ENCODE results near the gene MT1B. TPM values are rescaled to one million over a fixed set of nuclear protein-coding genes. Genes with fewer than 3 reads are reported as not detected.

The MT1B gene
- total RNA-seq, 1 donor from 2014 or later, result 2.7 TPM

DNA sequence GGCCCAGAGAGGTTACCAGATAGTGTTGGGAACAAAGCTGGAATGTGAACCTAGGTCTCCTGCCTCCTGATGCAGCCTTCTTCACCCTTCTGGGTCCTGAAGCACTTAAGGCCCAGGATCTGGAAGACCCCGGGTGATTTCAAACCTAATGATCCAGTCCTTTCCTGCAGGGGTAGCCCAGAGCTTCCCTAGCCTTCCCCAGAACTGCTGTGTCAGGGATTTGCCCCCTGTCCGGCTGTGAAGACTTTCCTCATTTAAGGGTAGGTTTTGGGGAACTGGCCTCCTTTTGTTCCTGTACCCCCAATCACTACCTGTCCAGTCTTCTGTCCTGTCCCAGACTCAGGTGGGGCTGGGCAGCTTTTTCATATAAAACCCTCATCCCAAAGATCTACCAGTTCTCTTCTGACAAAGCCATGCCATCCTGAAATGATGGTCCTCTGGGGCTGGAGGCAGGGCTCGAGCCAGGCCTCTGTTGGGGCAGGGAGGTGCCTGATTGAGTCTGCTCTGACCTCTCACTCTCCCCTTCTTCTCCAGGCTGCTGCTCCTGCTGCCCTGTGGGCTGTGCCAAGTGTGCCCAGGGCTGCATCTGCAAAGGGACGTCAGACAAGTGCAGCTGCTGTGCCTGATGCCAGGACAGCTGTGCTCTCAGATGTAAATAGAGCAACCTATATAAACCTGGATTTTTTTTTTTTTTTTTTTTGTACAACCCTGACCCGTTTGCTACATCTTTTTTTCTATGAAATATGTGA is 31.9 kb downstream of the MT1B start:
- ATAC-seq (peak; percentile 5), DNase-seq (ENCODE audit: low spot score) (no peak)

DNA sequence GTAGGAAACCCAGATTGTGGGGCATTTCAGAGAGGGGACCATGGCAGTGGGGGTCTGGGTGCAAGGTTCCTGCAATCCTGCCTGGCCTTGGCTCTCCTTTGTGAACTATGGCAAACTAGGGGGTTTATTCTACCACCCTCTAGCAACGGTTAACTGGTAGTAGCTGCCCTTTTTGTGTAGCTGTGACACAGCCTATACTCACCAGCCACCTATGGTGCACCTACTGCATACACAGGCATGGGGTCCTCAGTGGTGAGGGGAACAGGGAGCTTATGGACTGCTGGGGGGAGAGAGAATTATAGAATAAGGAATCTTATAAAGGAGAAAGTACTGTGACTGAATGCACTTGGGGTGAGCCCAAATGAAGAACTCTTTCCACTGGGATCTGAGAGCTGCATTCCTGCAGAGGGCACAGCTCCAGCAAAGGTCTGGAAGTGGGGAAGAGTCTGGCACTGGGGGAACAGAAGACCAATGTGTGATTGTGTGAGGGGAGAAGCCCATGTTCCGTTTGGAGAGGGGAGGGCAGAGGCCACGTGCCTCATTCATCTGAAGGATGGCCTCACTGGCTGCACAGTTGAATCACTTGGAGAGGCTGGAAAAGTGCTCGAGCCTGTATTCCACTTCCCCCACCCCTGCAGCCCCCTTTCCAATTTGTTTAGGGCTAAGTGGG is 32.7 kb downstream of the MT1B start:
- DNase-seq (ENCODE audit: low spot score) (peak; percentile 82), ATAC-seq (peak; percentile 40)

- peak; percentile 85 for DNase-seq (ENCODE audit: low spot score)
- peak; percentile 32 for ATAC-seq
Measured at GRCh38 chr16:56684926-56685590, 33.4 kb downstream of the MT1B start.

GRCh38 chr16:56686758-56687157 is 35.1 kb downstream of the MT1B start:
- ATAC-seq, result no peak
- no peak for DNase-seq (ENCODE audit: low spot score)

DNA sequence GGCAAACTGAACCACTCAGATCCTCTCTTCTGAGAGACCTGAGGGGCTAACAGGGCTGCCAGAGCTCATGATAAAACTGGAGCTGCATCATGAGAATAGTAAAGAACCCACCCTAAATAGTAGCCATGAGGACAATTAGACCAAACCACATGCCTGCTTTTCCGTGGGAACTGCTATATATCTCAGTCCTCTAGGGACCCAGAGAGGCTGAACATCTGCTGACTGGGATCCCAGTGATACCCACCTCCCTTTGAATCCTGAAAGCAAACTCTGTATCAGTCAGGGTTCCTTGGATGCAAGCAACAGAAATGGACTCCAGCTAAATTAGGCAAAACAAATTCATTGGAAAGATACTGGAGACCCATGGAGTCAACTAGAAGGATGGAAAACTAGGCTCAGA is 37.1 kb downstream of the MT1B start:
- no peak for DNase-seq (ENCODE audit: low spot score)

GRCh38 chr16:56689171-56689570 is 37.5 kb downstream of the MT1B start:
- no peak for ATAC-seq
- no peak for DNase-seq (ENCODE audit: low spot score)

More for the DNA sequence above, 37.1 kb downstream of the MT1B start:
- ATAC-seq, result no peak

DNA sequence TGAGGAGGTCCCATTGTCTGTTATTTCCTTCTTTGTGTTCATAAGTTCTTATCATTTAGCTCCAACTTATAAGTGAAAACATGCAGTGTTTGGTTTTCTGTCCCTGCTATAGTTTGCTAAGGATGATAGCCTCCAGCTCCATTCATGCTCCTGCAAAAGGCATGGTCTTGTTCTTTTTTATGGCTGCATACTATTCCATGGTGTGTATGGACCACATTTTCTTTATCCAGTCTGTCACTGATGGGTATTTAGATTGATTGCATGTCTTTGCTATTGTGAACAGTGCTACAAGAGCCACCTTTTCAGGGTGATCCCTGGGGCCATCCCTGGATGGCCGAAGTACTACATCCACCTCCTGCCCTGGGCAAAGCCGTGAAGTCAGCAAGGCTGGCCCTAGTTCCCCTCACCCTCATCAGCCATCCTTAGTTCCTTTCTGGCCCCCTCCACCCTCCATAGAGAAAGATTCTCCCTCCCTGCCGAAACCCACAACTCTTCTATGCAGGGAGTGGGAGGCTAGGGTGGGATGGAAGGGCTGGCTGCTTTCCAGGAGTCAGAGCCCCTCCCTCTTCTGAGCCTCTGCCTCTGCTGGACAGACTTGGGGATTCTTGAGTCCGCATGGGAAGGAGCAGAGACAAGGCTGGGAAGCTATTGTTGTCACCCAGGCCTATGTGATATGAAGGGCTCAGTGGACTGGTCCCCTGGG is 38.9 kb downstream of the MT1B start:
- DNase-seq (ENCODE audit: low spot score) (no peak), ATAC-seq (no peak)

GRCh38 chr16:56691885-56692284 is 40.2 kb downstream of the MT1B start:
- no peak for ATAC-seq
- DNase-seq (ENCODE audit: low spot score), result no peak

DNA sequence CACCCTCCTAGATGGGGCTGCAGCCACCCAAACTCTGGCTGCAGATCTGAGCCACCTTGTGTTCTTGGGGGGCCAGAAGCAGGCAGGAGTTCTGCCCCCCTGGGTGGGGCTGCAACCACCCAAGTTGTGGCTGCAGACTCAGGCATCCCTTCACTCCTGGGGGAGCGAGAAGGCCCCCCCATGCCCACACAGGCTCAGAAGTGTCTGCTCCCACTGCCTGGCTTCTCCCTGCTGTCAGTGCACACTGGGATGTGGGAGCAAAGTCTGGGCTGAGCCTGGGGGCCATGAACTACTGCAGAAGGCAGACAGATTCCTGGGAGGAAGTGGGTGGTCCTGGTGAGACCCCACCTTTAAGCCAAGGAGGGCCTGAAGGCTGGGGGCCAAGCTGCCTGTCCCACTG is 43.6 kb downstream of the MT1B start:
- ATAC-seq (no peak), DNase-seq (ENCODE audit: low spot score) (no peak)

DNA sequence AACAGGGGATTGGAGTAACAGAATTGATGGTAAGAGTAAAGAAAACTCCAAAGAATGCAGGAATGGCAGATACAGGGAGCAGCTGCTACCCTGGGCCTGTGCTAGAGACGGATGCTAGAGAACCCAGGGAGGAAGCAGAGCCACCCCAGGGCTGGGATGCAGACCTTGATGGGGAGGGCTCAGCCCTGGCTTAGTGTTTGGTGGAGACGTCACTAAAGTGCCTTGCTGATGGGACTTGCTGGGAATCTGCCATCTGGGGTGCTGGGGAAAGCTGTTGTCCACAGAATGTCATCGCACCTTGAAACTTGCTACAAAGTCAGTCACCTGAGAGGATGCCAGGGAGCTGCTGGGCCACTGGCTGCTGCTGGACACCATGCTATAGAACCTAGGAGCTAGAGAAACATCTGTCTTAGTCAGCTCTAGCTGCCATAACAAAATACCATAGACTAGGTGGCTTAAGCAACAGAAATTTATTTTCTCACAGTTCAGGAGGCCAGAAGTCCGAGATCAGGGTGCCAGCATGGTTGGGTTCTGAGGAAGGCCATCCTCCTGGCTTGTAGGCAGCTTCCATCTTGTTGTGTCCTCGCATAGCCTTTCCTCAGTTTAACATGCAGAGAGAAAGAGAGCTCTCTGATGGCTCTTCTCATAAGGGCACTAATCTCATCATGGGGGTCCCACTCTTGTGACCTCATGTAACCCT is 45.9 kb downstream of the MT1B start:
- DNase-seq (ENCODE audit: low spot score), result no peak
- no peak for ATAC-seq

- ATAC-seq (no peak), DNase-seq (ENCODE audit: low spot score) (no peak)
Measured at GRCh38 chr16:56700195-56700594, 48.5 kb downstream of the MT1B start.

GRCh38 chr16:56700631-56701030 is 48.9 kb downstream of the MT1B start:
- DNase-seq (ENCODE audit: low spot score), result no peak
- no peak for ATAC-seq

DNA sequence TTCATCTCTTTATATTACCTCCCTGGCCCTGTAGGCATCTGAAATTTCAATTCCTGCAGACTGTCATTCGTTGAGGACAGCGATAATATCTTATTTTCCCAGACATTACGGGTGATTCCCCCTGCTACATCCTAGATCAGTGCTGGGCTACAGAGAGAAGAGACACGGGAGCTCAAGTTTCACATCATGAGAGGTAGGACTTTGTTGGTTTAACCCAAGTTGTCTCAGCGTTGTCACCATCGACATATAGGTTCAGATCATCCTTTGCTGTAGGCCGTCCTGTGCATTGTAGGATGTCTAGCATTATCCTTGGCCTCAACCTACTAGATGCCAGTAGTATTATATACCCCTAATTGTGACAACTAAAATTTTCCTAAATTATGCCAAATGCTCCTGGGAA is 49.8 kb downstream of the MT1B start:
- ATAC-seq, result no peak
- DNase-seq (ENCODE audit: low spot score), result no peak

Other genes with a start within 250 kb of the MT1B start
- 159 TPM for gene AMFR, start 226.3 kb upstream of the MT1B start, total RNA-seq
- 31.7 TPM for gene NUDT21, start 200.6 kb upstream of the MT1B start, total RNA-seq
- gene OGFOD1, start 200.3 kb upstream of the MT1B start, total RNA-seq, result 12.1 TPM
- gene BBS2, start 131.9 kb upstream of the MT1B start, total RNA-seq, result 11.7 TPM
- not detected for gene MT4, start 86.8 kb upstream of the MT1B start, total RNA-seq
- gene MT3, start 62.4 kb upstream of the MT1B start, total RNA-seq, result not detected
- gene MT2A, start 43.3 kb upstream of the MT1B start, total RNA-seq, result 3,908 TPM
- gene MT1E, start 26.1 kb upstream of the MT1B start, total RNA-seq, result 1,576 TPM
- 546 TPM for gene MT1M, start 19.2 kb upstream of the MT1B start, total RNA-seq
- 141 TPM for gene MT1A, start 13.2 kb upstream of the MT1B start, total RNA-seq
- 763 TPM for gene MT1F, start 6.1 kb downstream of the MT1B start, total RNA-seq
- 5,960 TPM for gene MT1G, start 16.2 kb downstream of the MT1B start, total RNA-seq
- gene MT1H, start 17.9 kb downstream of the MT1B start, total RNA-seq, result 949 TPM
- 2,271 TPM for gene MT1X, start 30.6 kb downstream of the MT1B start, total RNA-seq
- gene NUP93, start 78.2 kb downstream of the MT1B start, total RNA-seq, result 13.2 TPM
- gene SLC12A3, start 213.3 kb downstream of the MT1B start, total RNA-seq, result not detected